Measurements from ENCODE around the gene MROH2A.

DNA sequence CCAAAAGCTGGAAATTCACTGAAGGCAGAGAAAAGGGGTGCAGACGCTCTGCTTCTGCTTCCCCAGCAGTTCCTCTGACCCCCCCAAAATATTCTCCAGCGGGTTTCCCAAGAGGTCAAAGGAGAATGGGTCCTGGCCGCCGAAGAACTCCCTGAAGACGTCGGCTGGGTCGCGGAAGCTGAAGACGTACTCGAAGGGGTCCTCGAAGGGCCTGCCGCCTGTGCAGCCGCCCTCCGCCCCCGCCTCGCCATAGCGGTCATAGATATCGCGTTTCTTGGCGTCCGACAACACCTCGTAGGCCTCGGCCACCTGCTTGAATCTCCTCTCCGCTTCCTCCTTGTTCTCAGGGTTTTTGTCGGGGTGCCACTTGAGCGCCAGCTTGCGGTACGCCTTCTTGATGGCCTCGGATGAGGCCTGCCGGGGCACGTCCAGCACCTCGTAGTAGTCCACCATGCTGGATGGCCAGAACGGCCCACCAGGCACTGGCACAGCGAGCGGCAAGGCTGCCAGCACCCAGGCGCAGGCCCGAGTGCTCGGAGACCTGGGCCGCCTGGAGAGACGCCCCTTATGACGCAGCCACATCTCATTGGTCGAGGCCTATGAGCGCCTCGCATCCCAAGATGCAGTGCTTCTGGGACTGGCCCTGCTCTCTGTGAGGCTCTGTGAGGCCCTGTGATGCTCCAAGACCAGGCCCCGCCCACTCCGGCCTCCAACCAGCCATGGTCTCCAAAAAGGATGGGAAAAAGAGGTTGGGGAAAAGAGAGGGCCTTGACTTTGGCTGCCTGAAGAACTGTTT is 34.5 kb upstream of the MROH2A start:
- TF ChIP-seq, protein P1, sequence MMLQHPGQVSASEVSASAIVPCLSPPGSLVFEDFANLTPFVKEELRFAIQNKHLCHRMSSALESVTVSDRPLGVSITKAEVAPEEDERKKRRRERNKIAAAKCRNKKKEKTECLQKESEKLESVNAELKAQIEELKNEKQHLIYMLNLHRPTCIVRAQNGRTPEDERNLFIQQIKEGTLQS (CRISPR knock-in tag; conservative IDR thresholded peaks at IDR 0.05) = no peak
- TF ChIP-seq JAZF1 (CRISPR knock-in tag; IDR thresholded peaks at IDR 0.05) = no peak
- no peak for TF ChIP-seq TEAD4 (CRISPR knock-in tag; IDR thresholded peaks at IDR 0.05)
